BE2C (cell line): ENCODE data around the gene ARID5B.

Experiments
- DNase-seq: peaks from one replicate; pipeline ENCODE4 v3.0.0-alpha.2; 2020
- H3K27me3 ChIP-seq: fragments of 250-450 bp; sonication (Bioruptor Pico); 2 replicates; pipeline ENCODE4 v1.5.1; 2020; ENCODE audit warnings: mild to moderate bottlenecking
- H3K36me3 ChIP-seq: fragments of 250-450 bp; sonication (Bioruptor Pico); 2 replicates; pipeline ENCODE4 v1.5.1; 2020; ENCODE audit warnings: mild to moderate bottlenecking
- H3K4me1 ChIP-seq: fragments of 250-450 bp; sonication (Bioruptor Pico); 2 replicates; pipeline ENCODE4 v1.5.1; 2020
- H3K4me3 ChIP-seq: 2 replicates; pipeline ENCODE4 v1.5.1; 2011; ENCODE audit warnings: low read depth, low read length
- H3K9me3 ChIP-seq: fragments of 250-450 bp; sonication (Bioruptor Pico); 2 replicates; pipeline ENCODE4 v1.5.1; 2020
- TF ChIP-seq, protein P1 (sequence below): IDR thresholded peaks from 2 replicates; pipeline ENCODE4 v1.5.1; 2012; ENCODE audit warnings: mild to moderate bottlenecking, low read depth, low read length

ARID5B gene

DNA sequence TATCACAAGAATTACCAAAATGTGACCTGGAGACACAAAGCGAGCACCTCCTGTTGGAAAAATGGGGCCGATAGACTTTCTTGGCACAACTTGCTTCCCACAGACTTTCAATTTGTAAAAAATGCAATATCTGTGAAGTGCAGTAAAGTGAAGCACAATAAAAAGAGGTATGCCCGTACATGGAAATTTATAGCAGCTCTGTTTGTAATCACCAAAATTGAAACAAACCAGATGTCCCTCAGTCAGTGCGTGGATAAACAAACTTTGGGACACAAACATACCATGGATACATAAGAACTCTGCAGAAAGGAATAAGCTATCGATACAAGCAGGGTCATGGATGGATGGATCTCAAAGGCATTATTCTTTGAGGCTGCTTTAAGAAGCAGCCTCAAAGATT, 33.6 kb downstream of the ARID5B start:
- TF ChIP-seq, protein P1, sequence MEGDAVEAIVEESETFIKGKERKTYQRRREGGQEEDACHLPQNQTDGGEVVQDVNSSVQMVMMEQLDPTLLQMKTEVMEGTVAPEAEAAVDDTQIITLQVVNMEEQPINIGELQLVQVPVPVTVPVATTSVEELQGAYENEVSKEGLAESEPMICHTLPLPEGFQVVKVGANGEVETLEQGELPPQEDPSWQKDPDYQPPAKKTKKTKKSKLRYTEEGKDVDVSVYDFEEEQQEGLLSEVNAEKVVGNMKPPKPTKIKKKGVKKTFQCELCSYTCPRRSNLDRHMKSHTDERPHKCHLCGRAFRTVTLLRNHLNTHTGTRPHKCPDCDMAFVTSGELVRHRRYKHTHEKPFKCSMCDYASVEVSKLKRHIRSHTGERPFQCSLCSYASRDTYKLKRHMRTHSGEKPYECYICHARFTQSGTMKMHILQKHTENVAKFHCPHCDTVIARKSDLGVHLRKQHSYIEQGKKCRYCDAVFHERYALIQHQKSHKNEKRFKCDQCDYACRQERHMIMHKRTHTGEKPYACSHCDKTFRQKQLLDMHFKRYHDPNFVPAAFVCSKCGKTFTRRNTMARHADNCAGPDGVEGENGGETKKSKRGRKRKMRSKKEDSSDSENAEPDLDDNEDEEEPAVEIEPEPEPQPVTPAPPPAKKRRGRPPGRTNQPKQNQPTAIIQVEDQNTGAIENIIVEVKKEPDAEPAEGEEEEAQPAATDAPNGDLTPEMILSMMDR = no peak
- Histone ChIP-seq H3K36me3 (no peaks in the 10 kb centered on the region), H3K9me3 (no peaks in the 10 kb centered on the region), H3K4me1 (no peaks in the 10 kb centered on the region), H3K4me3 (no peak overlapping the region), H3K27me3 (no peaks in the 10 kb centered on the region)
- no peak for DNase-seq

DNA sequence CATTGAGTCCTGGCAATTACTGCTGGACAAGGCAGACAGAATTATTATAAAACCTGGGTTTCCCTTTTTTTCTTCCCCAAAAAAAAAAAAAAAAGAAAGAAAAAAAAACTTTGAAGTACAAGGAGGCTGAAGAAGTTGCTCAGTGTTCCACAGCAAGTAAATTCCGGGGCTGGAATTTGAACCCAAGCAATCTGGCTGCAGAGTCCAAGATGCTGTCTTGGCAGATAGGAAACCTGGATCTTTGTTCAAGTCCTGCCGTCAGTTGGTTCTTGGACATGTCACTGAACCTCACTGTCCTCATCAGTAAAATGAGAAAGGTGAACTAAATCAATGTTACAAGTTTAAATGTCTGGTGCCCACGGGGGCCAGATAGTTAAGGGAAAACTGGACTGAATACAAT, 35.3 kb downstream of the ARID5B start:
- H3K4me3 ChIP-seq = no peak overlapping the region
- no peaks in the 10 kb centered on the region for H3K27me3 ChIP-seq
- TF ChIP-seq, protein P1 = no peak
- peaks cover 4% of the 10 kb centered on the region; the same call in 1 of the 2 replicates for H3K36me3 ChIP-seq
- no peak for DNase-seq
- no peaks in the 10 kb centered on the region for H3K4me1 ChIP-seq
- H3K9me3 ChIP-seq = no peaks in the 10 kb centered on the region

DNA sequence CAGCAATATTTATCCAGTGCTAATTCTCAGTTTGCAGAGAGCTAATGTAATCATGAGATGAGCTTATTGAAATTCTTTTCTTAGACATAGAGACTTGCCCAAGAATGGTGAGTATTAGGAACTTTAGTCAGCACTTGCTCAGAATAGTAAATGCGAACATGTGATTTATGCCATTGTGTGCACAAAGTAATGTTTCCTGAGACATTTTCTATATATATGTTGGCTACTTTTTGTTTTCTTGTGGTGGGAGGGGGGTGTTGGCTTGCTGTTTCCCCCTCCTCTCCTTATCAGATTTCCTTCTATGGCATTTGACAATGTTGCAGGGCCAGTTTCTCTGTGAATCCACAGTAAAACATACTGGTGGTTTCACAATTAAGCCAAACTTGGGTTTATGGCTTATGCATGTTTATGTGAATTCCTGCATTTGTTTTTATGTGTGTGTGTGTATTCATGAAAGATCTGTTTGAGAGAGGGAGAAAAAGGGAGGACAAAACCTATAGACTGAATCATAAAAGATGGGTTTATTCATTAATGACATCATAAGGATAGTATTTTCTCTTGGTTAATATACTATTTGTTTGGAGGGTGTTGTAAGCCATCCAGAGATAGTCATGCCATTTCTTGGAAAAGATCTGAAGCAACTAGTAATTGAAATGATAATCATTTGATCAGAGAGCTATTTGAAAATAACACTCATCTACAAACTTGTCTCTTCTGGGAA, 36.3 kb downstream of the ARID5B start:
- H3K36me3 ChIP-seq = peaks cover 4% of the 10 kb centered on the region; the same call in 1 of the 2 replicates
- H3K9me3 ChIP-seq = no peaks in the 10 kb centered on the region
- no peak overlapping the region for H3K4me3 ChIP-seq
- DNase-seq = no peak
- no peaks in the 10 kb centered on the region for H3K4me1 ChIP-seq
- H3K27me3 ChIP-seq = no peaks in the 10 kb centered on the region
- TF ChIP-seq, protein P1 = no peak

DNA sequence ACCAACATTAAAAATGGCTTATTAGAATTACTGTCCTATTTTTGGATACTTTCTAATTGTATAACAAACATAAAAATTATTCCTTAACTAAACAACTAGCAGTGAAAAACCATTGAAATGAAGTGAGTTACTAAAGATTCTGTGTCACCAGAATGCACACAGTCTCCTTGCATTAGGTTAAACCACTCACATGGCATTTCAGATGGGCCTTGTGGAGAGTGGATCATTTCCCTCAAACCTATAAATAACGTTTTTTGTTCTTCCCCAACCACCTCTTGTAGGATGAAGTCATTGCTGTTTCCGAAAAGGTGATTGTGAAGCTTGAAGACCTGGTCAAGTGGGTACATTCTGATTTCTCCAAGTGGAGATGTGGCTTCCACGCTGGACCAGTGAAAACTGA, 38.4 kb downstream of the ARID5B start:
- no peaks in the 10 kb centered on the region for H3K27me3 ChIP-seq
- peaks cover 4% of the 10 kb centered on the region; the same call in 1 of the 2 replicates for H3K36me3 ChIP-seq
- H3K9me3 ChIP-seq = no peaks in the 10 kb centered on the region
- DNase-seq = no peak
- peaks cover 3% of the 10 kb centered on the region; the same call in 1 of the 2 replicates for H3K4me1 ChIP-seq
- TF ChIP-seq, protein P1 = no peak
- no peak overlapping the region for H3K4me3 ChIP-seq

DNA sequence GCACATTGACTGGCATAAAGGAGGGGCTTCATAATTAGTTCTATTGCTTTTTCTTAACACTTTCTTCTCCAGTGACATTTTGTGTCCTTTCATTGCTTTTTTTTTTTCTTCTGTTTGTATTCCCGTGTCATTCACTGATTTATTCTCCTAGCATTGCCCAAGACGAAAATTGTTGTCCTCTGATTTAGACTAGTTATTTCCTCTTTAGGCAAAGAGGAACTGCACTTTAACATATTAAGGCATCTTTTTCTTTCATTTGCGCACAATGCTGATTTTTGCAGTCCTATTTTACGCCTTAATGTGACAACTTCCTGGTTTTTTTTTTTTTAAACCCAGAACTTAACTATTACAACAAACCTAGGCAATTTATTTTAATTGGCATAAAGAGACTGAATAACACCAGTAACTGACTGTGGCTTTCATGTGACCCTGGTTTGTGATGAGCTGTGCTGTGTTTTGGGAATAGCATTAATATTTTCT, 39.7 kb downstream of the ARID5B start:
- no peak for DNase-seq
- Histone ChIP-seq H3K36me3 (peaks cover 4% of the 10 kb centered on the region), H3K9me3 (no peaks in the 10 kb centered on the region), H3K27me3 (no peaks in the 10 kb centered on the region), H3K4me3 (no peak overlapping the region), H3K4me1 (peaks cover 3% of the 10 kb centered on the region; the same call in 1 of the 2 replicates)
- TF ChIP-seq, protein P1 = no peak
